Measurements from ENCODE around the gene KEL. TPM values are rescaled to one million over a fixed set of nuclear protein-coding genes. Genes with fewer than 3 reads are reported as not detected.

The KEL gene
- total and polyA plus RNA-seq, 12 donors, result 0.04 to 1.3 (median 0.37) TPM; not detected in 3

GRCh38 chr7:142961595-142961972 is 579 bp downstream of the KEL start:
- Histone ChIP-seq H3K9me3 (no peaks in the 10 kb centered on the region), H3K36me3 (no peaks in the 10 kb centered on the region), H3K4me3 (no peak overlapping the region), H3K27me3 (peaks cover 0 to 12% (median 8%) of the 10 kb centered on the region in 7 donors), H3K4me1 (no peaks in the 10 kb centered on the region), H3K27ac (no peak overlapping the region)
- ATAC-seq, result no peak
- intact Hi-C loops (cut with DNase I), result no loop called here
- DNase-seq, result no peak
- 59 to 62% methylated on average over 4 of the region's 4 CpGs for WGBS, 2 donors
- TF ChIP-seq, protein P1, sequence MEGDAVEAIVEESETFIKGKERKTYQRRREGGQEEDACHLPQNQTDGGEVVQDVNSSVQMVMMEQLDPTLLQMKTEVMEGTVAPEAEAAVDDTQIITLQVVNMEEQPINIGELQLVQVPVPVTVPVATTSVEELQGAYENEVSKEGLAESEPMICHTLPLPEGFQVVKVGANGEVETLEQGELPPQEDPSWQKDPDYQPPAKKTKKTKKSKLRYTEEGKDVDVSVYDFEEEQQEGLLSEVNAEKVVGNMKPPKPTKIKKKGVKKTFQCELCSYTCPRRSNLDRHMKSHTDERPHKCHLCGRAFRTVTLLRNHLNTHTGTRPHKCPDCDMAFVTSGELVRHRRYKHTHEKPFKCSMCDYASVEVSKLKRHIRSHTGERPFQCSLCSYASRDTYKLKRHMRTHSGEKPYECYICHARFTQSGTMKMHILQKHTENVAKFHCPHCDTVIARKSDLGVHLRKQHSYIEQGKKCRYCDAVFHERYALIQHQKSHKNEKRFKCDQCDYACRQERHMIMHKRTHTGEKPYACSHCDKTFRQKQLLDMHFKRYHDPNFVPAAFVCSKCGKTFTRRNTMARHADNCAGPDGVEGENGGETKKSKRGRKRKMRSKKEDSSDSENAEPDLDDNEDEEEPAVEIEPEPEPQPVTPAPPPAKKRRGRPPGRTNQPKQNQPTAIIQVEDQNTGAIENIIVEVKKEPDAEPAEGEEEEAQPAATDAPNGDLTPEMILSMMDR (IDR thresholded peaks at IDR 0.05), result no peak

DNA sequence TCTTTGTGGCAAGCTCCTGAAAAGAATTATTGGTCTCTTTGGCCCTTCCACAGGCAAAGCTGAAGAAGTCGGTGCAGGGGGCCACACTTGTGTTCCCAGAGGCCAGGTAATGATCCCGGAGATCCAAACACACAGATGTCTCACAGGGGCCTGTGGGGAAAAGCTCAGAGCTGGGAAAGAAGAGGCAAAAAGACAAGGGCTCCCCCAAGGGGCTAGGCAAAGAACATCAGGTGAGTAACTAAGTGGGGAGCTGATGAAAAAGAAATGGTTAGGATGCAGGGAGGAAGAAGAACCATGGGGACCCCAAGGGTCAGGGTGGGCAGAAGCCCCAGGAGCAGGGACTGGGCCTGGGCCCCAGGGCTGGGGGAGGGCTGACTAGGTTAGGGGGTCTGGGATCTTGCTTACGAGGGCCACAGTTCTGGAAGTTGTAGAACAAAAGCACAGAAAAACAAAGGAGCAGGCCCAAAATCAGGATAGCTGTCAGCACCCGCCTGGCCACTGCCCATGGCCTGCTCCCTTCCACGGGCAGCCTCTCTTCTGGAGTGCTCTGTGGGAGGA is 1.1 kb downstream of the KEL start:
- Histone ChIP-seq H3K27me3 (peaks cover 0 to 12% (median 8%) of the 10 kb centered on the region in 7 donors), H3K4me1 (no peaks in the 10 kb centered on the region), H3K27ac (no peak overlapping the region), H3K36me3 (no peaks in the 10 kb centered on the region), H3K4me3 (no peak overlapping the region), H3K9me3 (peaks cover 0 to 1% (median 0%) of the 10 kb centered on the region in 11 donors)
- 84 to 87% methylated on average over 5 of the region's 5 CpGs for WGBS, 2 donors
- no peak for DNase-seq
- TF ChIP-seq, protein P1 (IDR thresholded peaks at IDR 0.05), result peak in 1 of 9 donors; percentile 21
- no peak for ATAC-seq
- intact Hi-C loops (cut with DNase I), result no loop called here

DNA sequence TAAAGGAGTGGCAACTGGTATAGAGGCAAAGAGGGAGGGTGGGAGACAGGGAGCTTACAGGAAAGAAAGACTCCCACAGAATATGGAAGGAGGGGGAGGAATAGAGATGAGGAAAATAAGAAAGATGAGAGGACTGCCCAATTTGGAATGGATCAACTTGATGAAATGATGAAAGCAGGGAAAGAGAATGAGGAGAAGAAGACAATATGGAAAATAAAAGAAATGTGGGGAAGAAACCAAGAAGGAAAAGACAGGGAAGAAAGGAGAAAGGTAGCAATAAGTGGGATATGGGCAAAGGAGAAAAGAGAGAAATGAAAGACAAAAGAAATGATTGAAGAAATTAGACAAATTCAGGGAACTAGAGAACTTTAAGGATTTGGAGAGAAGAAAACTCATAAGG is 3.0 kb downstream of the KEL start:
- intact Hi-C loops (cut with DNase I), result no loop called here
- H3K27me3 ChIP-seq, result peaks cover 0 to 12% (median 7%) of the 10 kb centered on the region in 7 donors
- no peaks in the 10 kb centered on the region for H3K36me3 ChIP-seq
- H3K27ac ChIP-seq, result no peak overlapping the region
- H3K4me3 ChIP-seq, result no peak overlapping the region
- DNase-seq (no peak), ATAC-seq (no peak)
- TF ChIP-seq, protein P1 (IDR thresholded peaks at IDR 0.05), result no peak
- H3K4me1 ChIP-seq, result no peaks in the 10 kb centered on the region
- peaks cover 0 to 18% (median 12%) of the 10 kb centered on the region in 11 donors for H3K9me3 ChIP-seq

- WGBS, 2 donors, result 59 to 72% methylated on average over 8 of the region's 8 CpGs
- intact Hi-C loops (cut with DNase I), result no loop called here
- H3K4me3 ChIP-seq, result no peak overlapping the region
Measured at GRCh38 chr7:142957723-142958122, 4.4 kb downstream of the KEL start.

More at GRCh38 chr7:142957723-142958122, 4.4 kb downstream of the KEL start:
- Histone ChIP-seq H3K9me3 (peaks cover 0 to 19% (median 12%) of the 10 kb centered on the region in 11 donors), H3K27me3 (peaks cover 0 to 12% (median 0%) of the 10 kb centered on the region in 7 donors), H3K36me3 (no peaks in the 10 kb centered on the region), H3K27ac (no peak overlapping the region), H3K4me1 (no peaks in the 10 kb centered on the region)
- TF ChIP-seq, protein P1 (IDR thresholded peaks at IDR 0.05), result no peak
- no peak for ATAC-seq
- no peak for DNase-seq

Measured in heart right ventricle (tissue), 16 donors.